ENCODE results near the gene PDE8A.

DNA sequence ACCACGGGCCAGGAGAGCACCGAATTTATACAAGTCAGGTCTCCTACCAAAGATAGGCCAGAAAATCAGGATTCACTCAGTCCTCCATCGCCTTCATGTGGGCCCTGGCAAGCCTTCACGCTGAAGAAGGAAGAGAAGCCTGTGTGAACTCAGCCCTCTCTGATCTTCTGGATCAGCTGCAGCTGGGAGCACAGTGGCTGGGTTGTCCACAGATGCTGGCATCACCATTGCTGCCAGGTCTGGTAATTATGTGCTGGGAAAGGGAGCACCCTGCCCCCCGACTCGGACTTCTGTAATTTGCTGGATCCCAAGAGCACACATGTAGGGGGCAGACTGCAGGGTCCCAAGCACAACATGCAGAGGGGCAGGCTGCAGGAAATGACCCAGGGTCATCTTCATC is 12.4 kb upstream of the PDE8A start:
- TF ChIP-seq, protein P1, sequence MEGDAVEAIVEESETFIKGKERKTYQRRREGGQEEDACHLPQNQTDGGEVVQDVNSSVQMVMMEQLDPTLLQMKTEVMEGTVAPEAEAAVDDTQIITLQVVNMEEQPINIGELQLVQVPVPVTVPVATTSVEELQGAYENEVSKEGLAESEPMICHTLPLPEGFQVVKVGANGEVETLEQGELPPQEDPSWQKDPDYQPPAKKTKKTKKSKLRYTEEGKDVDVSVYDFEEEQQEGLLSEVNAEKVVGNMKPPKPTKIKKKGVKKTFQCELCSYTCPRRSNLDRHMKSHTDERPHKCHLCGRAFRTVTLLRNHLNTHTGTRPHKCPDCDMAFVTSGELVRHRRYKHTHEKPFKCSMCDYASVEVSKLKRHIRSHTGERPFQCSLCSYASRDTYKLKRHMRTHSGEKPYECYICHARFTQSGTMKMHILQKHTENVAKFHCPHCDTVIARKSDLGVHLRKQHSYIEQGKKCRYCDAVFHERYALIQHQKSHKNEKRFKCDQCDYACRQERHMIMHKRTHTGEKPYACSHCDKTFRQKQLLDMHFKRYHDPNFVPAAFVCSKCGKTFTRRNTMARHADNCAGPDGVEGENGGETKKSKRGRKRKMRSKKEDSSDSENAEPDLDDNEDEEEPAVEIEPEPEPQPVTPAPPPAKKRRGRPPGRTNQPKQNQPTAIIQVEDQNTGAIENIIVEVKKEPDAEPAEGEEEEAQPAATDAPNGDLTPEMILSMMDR (conservative IDR thresholded peaks at IDR 0.05; ENCODE audit: low read depth in 2 of 2), result no peak
- TF ChIP-seq JUNB (IDR thresholded peaks at IDR 0.05; ENCODE audit: unreplicated experiment) (no peak), EZH2 (IDR thresholded peaks at IDR 0.05; ENCODE audit: low read depth, unreplicated experiment) (no peak)
